NCI-H524 treated with DMSO at 0.1 percent for 48 hours (cell line): ENCODE data around the gene CDRT15.
"Not testable (repeated sequence)": the region's sequence is repeated elsewhere in the genome, so short reads cannot be mapped to it uniquely, and the experiment has no call there.

Experiments
- DNase-seq: peaks from one replicate; lab custom pipeline; 2025; lab: John Stamatoyannopoulos, UW

Gene CDRT15

DNA sequence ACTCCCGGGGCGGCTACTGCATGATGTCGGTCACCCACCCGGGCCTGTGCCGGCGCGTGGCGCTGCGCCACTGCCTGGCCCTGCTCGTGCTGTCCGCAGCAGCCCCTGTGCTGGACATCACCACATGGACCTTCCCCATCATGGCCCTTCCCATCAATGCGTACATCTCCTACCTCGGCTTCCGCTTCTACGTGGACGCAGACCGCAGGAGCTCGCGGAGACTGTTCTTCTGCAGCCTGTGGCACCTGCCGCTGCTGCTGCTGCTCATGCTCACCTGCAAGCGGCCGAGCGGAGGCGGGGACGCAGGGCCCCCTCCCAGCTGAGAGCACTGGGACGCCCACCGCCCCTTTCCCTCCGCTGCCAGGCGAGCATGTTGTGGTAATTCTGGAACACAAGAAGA lies 29.8 kb downstream of the CDRT15 start:
- no peak for DNase-seq

DNA sequence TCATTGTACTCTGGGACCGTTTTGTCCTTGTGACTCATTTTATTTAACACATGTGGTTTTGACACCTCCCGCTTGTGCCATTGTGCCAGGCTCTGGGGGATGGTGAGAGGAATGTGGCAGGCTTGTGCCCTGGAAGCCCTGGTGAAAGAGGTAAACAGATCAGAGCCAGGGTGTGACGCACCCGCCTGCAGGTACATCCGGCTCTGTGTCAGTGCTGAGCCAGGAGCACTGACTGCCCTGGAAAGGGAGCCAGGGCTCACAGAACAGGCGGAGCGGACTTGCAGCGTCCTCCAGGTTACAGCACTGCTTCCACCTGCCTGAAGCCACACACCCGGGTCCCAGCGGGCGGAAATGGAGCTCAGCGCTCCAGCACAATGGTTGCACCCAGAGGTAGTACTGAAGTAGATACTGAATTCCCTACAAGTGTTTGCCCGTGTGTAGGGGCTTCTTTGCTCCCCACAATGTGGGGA lies 30.6 kb downstream of the CDRT15 start:
- no peak for DNase-seq

DNA sequence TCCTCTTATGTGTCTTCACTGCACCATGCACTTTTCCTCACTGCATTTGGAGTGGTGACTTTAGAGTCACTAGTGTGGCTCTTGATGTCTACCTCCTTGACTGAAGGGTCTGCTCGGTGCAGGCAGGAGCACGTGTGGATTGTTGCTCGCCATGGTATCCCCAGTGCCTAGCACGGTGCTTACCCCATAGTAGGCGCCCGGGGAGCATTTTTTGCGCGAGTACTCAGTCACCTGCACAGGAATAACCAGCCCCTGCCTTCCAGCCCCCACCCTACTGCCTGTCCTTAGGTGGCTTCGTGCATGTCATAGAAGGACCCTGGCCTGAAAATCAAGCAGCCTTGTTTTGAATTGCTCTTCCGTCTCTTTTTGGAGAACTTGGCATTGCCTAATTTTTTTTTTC lies 31.3 kb downstream of the CDRT15 start:
- no peak for DNase-seq

DNA sequence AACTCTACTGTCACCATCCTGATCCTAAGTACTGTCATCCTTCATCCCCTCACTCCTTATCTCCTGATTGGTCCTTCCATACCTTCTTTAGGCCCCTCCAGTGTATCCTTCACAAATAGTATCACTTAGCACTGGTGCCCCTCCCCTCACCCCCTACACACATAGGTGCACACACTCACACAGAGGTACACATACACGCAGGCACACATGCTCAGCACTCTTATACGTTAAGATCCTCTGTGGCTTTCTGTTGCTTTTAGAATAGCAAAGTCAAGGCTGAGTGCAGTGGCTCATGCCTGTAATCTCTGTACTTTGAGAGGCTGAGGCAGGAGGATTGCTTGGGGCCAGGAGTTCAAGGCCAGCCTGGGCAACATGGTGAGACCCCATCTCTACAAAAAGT lies 32.1 kb downstream of the CDRT15 start:
- DNase-seq: no peak

DNA sequence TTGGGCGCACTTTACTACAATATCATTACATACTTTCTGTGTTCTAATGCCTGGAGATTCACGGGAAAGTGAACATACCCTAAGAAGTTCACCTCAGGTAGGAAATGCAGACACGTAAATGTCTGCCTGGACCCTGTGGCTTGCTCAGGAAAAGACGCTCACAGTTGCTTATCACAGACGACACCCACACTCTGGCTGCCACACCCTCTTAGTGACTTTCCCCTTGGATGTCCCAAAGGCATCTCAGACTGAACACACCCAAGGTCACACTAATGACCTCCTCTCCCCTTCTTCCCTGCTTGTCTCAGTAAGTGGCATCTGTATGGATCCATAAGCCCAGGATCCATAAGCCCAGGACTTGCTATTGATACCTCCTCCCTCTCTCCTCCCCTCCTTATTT lies 32.6 kb downstream of the CDRT15 start:
- no peak for DNase-seq

DNA sequence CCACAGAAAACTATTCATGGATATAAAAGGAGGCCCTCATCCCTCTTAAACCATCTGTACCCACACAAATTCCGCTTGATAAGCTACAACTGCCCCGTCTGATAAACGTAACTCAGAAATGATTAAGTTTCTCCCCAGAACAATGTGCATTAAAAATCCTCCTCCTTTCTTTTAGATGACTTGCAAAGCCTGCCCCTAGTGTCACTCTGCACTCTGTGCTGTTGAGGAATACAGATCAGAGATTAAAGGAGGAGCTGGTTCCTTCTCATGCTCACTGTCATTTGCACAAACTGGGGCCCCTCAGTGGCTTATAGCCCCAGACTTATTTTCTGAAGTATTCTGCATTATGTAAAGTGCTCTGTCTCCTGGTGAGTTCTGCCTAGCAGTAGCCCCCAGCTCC lies 33.3 kb downstream of the CDRT15 start:
- DNase-seq: no peak

DNA sequence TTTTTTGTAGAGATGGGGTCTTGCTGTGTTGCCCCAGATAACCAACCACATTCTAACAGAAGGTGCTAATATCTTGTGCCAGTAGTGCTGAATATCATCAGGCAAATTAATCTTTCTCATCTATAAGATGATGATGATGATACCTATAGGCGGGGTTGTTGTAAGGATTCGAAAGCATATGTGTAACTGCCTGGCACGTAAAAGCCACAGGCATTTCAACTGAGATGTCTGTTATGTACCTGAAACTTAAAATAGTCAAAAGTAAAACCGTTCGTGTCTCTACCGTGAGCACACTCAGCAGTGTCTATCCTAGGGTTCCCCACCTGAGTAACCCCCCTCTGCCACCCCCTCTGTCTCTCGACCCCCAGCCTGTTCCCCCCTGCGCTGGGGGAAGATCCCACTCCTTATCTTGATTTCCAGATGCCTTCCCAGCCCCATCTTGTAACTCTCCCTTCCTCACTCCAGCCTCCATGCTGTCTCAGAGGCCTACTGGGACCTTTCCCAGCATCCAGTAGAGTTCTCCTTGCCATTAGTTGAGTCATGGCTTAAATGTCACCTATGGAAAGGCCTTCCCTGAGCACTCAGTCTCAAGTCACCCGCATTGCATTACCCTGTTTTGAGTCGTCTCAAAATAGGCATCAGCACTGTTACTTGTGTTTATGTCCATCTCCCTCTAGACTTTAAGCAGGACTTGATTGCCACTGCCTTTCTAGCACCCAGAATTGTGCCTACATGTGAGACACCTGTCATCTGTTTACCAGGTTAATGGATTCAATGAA lies 34.1 kb downstream of the CDRT15 start:
- DNase-seq: no peak

DNA sequence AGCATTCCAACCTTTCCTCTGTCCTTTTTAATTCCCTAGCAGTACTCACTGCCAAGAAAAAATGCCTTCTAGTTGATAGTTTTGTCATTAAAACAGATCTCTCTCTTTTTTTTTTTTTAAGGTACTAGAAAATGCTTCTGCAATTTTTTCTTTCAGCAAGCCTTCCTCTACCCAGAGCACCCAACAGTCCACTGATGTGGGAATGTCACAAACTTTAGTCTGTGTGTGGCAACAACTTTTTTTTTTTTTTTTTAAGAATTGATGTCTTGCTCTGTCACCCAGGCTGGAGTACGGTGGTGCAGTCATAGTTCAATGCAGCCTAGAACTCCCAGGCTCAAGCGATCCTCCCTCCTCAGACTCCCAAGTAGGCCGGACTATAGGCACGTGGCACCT lies 34.7 kb downstream of the CDRT15 start:
- DNase-seq: no peak

DNA sequence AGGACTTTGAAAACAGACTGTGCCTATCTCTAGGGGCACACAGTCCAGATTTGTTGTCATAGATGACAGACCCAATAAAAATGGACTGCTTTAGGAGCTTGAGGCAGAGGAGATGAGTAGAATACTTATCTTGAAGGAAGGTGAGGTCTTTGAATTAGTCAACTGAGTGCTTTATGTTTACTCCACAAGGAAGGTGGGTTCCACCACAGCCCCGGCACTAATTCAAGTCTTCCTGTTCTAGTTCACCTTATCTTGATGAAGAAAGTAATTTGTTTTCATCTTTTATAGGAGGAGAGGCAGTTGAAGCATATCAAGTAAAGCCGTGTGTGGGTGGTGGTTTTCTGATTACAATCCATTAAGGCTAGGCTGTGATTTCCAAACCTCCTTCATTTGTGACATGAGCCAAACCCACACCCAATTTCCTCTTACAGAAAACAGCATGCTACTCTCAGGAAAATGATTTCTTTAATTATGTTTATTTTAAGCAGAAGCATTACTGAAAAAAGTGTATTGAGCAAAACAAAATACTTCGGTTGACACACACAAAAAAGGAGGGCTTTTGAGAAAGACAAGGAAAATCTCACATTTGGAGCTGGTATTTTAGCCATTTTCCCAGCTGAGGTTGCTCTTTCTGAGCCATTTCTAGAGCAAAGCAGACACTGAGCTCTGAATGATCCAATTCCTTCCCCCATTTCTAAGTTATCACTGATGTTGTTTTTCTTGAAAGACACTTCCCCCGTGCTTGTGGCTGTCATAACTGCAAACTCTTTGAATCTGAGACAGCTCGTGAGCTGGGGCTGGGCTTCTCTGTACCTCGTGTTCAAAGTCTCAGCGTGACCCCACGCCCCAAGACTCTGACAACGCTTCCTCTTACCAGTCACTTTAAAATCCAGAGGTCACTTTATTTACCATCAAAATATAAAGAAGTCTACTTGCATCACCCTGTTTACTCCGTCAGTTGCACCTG lies 35.4 kb downstream of the CDRT15 start:
- DNase-seq: no peak

DNA sequence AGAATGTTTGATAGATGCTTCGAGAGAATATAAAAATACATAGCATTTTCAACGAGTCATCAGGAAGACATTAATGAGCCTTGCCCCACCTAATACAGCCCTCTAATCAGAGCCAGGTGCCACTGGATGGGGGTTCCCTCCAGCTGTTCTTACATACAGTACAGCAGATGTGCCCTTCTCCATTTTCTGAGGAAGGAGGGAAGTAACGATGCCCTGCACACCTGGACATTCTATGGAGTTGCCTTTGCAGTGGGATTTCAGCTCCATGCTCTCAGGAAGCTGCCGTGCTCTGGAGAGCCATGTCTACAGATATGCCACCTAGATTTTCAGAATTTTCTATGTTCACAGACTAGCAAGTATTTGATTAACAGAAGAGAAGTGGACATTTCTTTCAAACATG lies 36.3 kb downstream of the CDRT15 start:
- DNase-seq: no peak

DNA sequence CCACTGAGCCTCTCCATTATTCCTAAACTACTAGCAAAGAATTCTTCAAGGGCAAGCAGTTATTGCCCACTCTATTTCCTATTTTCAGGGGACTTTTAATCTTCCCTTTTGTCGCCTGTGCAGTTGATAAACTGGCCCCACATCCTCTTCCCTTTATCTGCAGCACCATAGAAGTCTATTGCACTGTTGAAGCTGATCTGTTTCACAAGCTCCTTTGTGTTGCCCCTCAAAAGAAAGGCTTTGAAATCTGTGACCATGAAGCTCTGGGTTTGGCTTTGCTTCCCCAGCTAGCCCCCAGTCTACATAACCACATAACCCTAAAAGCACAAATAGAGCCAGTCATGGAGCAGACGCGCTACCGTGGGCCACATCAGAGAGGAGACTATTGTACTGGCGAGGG lies 37.1 kb downstream of the CDRT15 start:
- DNase-seq: no peak

DNA sequence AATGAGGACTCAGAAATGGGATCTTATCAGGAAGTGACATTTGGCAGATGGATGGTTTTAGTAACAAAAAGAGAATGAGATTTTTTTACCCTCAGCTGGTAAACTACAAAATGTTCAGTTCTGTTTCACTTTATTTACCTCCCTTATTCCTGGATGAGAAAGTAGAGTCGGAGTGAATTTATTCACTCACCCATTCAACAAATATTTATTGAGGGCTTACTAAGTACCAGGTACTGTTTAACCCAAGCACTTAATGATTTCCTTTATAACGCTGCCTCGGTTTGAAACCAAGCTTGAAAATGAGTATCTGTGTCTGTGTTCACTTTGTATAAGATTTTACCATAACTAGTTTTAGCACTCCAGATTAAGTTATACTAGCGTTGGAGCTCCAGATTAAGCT lies 38.1 kb downstream of the CDRT15 start:
- DNase-seq: no peak

DNA sequence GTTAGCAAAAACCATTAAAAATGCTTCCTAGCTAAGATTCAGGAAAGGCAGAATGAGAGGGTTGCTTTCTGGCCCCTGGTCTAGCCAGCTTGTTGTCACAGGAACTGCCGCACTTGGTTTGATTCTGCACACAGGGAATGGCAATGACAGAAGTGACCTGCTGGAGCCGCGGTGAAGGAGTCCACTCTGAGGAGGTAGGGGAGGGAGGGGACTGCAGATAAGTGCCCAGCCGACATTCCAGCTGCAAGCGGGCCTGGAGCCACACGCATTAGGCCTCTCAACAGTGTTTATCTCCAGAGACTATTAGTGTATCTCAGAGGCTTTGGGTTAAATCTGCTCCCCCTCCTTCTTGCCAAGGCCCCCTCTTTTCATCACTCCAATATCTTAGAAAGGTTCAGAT lies 38.6 kb downstream of the CDRT15 start:
- no peak for DNase-seq

DNA sequence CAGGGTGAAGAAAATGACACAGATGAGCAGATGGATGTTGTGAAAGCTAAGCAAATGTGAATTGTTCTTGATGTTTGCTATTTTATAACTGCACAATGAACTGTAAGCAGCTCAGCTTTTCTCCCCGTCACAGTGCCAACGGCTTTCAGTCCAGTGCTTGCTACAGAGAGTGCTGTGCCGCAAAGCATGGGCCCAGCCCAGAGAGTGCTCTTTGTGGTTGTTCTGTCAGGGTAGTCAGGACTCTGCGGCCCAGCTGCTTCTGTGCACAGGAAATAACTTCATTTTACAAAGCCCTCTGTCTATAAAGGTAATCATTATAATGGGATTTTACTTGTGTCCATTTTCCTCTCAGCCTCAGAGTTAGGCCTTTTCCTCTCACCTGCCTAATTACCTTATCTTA lies 39.1 kb downstream of the CDRT15 start:
- DNase-seq: no peak

DNA sequence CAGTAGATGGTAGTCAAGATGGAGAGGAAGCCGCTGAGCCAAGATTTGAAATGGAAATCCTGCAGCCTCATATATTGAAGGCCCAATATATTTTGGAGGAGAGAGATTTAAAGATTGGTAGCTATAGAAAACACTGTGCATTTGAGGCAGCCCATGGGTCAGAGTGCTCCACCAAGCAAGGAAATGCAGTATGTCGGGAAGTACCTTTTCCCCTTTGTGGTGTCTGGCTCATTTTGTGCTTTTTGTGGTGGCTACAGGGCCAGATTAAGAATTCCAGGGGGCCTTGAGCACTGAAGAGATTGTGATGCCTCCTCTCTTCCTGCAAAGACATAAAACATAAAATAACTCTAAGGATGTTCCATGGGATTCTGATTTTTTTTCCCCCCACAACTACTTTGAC lies 39.6 kb downstream of the CDRT15 start:
- no peak for DNase-seq

DNA sequence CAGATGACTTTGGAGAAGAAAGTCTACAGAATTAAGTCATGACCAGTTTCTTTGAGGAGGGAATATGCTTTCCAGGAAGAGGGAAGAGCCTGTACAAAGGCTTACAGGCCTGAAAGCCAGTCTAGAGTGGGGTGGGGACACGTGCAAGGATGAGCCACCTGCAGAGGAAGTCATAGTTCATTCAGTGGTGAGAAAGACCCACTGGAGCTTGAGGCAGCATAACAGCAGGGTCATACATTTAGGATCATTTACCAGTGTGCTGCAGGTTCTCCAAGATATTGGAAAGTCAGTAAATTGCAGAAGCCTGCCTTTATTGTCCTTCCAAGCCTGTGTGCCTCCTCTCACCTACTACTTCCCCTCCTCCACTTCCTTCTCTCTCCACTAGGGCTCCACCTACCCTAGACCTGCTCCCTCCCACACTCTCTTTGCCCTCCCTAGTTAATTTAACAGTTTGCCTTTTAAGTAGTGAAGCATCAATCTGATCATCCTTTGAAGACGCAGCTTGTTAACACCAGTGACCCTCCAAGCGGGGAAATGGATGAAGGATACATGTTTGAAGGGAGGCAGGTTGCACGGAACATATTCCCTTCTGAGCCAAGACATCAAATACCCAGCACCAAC lies 40.2 kb downstream of the CDRT15 start:
- no peak for DNase-seq

DNA sequence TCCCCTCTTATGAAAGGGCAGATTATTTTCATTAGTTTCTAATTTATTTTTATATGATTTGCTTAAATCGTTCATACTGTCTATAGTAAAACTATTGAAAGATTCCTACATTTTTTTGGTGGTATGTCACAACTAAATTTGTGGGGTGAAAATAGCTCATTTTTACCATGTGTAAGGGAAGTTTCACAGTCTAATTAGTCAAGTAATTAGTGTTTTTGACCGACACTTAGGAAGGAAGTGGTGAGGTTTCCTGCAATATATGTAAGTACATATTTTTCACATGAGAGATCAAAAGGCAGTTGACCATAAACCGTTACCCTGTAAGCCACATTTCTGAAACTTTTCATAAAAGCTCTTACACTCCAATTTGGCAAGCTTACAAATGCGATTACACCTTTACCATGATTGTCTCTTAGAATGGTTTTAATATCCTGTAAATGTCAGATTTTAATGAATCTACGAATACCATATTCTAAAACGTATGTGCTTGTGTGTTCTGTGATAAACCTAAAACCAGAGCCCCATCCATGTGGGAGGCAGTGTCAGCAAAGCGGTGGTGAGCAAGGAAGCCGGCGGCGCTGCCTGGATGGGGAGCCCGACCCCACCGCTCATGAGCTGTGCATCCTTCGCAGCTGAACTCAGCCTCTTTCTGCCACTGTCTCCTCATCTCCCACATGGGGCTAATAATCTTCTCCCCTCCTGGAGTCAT lies 43.9 kb downstream of the CDRT15 start:
- not testable (repeated sequence) for DNase-seq

DNA sequence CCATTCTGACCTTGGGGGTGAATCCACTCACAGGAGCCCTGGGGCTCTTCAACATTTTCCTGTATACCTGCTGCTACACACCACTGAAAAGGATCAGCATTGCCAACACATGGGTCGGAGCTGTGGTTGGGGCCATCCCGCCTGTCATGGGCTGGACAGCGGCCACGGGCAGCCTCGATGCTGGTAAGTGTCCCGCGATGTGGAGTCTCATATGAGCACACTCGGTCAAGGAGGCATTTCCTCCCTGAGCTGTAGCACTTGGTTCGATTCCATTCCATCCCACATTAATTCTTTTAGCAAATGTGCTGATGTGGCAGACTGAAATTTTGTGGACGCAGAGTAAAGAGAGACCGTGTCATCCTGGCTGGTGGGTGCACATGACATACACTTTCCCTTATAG lies 44.6 kb downstream of the CDRT15 start:
- DNase-seq: not testable (repeated sequence)

DNA sequence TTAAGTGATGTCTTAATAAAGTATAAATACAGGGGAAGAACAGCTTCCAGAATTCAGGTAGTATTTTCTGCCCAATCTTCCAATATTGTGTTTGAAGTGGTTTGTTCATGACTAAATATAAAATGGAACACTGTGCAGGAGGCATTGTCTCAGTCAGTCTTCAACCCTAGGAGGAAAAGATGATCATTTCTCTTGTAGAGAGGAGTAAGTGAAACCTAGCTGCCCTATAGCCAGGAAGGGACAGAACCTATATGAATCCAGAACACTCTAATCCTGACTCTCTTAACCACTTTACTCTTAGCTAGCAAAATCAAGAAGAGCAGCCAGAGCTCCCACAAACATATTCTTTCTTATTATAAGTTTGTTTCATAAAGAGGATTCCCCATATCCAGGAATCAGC lies 45.2 kb downstream of the CDRT15 start:
- DNase-seq: not testable (repeated sequence)

DNA sequence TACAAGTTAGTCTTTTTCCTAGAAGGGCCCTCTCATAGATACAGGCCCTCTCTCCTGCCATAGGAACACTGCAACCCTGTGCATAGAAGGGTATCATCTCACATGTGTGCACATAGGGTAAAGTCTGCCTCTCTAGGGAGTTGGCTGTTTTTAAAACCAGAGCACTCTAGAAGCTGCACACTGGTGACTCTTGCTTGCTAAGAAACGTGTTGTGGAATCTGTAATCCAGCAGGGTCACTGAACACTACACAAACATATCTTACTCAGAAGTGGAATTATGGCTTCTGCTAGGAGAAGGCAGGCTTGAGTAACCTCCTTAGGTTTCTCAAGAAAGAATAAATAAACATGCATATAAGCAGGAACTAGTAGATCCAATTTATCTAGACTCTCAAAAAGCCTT lies 45.9 kb downstream of the CDRT15 start:
- not testable (repeated sequence) for DNase-seq

DNA sequence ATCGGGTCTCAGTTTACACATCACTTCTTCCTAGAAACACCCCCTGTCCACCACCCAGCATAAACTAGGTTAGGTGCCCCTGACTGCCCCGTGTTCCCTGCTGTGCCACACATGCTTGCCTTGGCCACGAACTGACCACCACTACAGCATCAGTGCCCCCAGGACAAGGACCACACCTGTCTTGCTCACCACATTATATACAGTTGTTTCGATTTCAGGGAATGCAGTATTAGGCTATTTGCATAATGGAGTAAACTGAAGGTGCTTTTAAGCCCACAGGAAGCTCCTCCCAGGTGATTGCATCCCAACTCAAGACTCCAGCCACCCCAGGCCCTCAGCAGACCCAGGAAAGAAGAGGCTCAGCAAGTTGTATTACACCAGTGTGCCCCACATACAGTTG lies 50.2 kb downstream of the CDRT15 start:
- DNase-seq: not testable (repeated sequence)
